ENCODE results near the gene KLF2. TPM values are rescaled to one million over a fixed set of nuclear protein-coding genes. Genes with fewer than 3 reads are reported as not detected.
"Not testable (repeated sequence)": the region's sequence is repeated elsewhere in the genome, so short reads cannot be mapped to it uniquely, and the experiment has no call there.

The KLF2 gene
- total RNA-seq, 3 donors from 2014 or later: 12.0 to 23.3 (median 21.8) TPM

DNA sequence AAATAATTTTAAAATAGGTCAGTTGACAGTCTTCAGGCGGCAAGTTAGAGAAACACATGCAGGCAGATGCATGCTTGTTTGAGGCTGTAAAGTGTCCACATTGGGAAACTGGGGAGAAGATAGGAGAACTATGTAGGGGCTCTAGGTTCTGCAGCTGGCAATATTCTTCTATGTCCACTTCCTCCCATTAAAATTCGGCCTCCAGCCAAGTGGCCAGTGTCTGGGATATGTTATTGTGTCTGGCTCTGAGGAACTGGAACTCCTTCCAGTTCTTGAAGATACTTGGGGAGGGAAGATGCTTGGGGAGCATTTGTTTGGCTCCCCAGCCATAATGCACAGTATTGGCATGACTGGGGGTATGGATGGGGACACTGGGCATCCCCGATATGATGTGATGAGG, 20.9 kb upstream of the KLF2 start:
- Histone ChIP-seq H3K27me3 (no peaks in the 10 kb centered on the region), H3K4me1 (no peaks in the 10 kb centered on the region), H3K9me3 (no peaks in the 10 kb centered on the region), H3K27ac (no peak overlapping the region), H3K36me3 (no peaks in the 10 kb centered on the region), H3K4me3 (no peak overlapping the region)
- TF ChIP-seq POLR2AphosphoS5 (IDR thresholded peaks at IDR 0.05) (no peak), POLR2A (IDR thresholded peaks at IDR 0.05) (no peak)
- TF ChIP-seq, protein P1, sequence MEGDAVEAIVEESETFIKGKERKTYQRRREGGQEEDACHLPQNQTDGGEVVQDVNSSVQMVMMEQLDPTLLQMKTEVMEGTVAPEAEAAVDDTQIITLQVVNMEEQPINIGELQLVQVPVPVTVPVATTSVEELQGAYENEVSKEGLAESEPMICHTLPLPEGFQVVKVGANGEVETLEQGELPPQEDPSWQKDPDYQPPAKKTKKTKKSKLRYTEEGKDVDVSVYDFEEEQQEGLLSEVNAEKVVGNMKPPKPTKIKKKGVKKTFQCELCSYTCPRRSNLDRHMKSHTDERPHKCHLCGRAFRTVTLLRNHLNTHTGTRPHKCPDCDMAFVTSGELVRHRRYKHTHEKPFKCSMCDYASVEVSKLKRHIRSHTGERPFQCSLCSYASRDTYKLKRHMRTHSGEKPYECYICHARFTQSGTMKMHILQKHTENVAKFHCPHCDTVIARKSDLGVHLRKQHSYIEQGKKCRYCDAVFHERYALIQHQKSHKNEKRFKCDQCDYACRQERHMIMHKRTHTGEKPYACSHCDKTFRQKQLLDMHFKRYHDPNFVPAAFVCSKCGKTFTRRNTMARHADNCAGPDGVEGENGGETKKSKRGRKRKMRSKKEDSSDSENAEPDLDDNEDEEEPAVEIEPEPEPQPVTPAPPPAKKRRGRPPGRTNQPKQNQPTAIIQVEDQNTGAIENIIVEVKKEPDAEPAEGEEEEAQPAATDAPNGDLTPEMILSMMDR (IDR thresholded peaks at IDR 0.05): no peak
- intact Hi-C loops (cut with DNase I; ENCODE audit: low total_unique reads): no loop called here
- no peak for DNase-seq (ENCODE audit: low spot score in 2 of 2)

DNA sequence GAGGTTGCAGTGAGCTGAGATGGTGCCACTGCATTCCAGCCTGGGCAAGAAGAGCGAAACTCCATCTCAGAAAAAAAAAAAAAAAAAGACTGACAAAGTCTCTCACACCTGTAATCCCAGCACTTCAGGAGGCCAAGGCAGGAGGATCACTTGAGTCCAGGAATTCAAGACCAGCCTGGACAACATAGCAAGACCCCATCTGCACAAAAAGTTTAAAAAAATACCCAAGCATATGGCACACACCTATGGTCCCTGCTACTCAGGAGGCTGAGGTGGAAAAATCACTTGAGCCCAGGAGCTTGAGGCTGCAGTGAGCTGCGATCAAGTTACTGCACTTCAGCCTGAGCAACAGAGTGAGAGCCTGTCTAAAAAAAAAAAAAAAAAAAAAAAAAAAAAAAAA, 20.1 kb upstream of the KLF2 start:
- H3K27me3 ChIP-seq; DNase-seq (ENCODE audit: low spot score in 2 of 2); H3K4me3 ChIP-seq; H3K27ac ChIP-seq; H3K9me3 ChIP-seq; H3K4me1 ChIP-seq; intact Hi-C loops (cut with DNase I; ENCODE audit: low total_unique reads); H3K36me3 ChIP-seq: not testable (repeated sequence)

DNA sequence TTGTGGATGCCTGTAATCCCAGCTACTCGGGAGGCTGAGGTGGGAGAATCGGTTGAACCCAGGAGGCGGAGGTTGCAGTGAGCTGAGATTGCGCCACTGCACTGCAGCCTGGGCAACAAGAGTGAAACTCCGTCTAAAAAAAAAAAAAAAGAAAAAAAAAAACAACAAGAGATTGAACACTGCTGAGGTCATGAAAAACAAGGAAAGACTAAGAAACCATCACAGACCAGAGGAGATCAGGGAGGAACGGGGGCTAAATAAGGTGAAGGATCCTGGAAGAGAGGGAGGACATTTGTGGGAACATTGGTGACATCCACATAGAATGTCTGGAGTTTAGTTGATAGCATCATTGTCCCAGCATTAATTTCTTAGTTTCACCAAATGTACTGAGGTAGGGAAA, 19.6 kb upstream of the KLF2 start:
- H3K36me3 ChIP-seq: not testable (repeated sequence)

DNA sequence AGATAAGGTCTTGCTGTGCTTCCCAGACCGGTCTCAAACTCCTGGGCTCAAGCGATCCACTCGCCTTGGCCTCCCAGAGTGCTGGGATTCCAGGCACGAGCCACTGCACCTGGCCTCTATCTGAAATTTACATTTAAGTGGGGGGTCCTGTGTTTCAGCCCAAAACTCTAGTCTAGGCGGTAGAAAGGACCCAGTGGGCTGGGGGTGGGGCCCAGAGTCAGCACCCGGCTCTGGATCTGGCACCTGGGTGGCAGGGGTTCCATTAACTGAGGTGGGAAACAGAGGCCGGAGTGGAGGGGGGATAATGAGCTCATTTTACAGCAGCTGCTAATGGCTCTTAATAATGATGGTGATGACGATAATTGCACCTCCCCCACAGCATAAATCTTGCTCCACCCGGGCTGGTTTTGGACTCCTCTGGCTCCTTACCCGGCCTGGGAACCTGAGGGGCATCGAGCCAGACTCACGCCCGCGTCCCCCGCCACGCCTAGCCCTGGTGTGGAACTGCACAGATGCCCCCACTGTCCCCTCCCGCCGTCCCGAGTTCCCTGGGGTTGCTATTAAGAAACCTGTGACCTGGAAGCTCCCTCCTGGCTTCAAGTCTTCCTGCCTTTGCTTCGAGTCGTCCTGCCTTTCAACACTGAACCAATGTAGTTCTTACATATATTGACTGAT, 17.8 kb upstream of the KLF2 start:
- Histone ChIP-seq H3K36me3 (no peaks in the 10 kb centered on the region), H3K4me3 (no peak overlapping the region), H3K27ac (no peak overlapping the region), H3K4me1 (no peaks in the 10 kb centered on the region), H3K9me3 (no peaks in the 10 kb centered on the region), H3K27me3 (no peaks in the 10 kb centered on the region)
- intact Hi-C loops (cut with DNase I; ENCODE audit: low total_unique reads): no loop called here
- DNase-seq (ENCODE audit: low spot score in 2 of 2): no peak
- TF ChIP-seq POLR2AphosphoS5 (IDR thresholded peaks at IDR 0.05): no peak
- TF ChIP-seq, protein P1 (IDR thresholded peaks at IDR 0.05): no peak
- TF ChIP-seq POLR2A (IDR thresholded peaks at IDR 0.05): no peak

More for the DNA sequence above, 19.6 kb upstream of the KLF2 start:
- H3K4me3 ChIP-seq; DNase-seq (ENCODE audit: low spot score in 2 of 2); intact Hi-C loops (cut with DNase I; ENCODE audit: low total_unique reads); H3K27ac ChIP-seq; H3K27me3 ChIP-seq; H3K4me1 ChIP-seq; H3K9me3 ChIP-seq: not testable (repeated sequence)

DNA sequence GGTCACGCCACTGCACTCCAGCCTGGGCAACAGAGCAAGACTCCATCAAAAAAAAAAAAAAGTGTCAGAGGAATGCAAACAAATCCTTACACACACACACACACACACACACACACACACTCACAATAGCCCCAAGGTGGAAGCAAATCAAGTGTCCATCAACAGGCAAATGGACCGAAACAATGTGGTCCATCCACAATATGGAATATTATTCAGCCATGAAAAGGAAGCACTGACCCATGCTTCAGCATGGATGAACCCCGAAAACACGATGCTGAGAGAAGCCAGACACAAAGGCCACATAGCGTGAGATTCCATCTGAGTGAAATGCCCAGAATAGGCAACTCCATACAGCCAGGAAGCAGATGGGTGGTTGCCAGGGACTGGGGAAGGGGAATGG, 16.5 kb upstream of the KLF2 start:
- DNase-seq (ENCODE audit: low spot score in 2 of 2): no peak
- TF ChIP-seq POLR2A (IDR thresholded peaks at IDR 0.05): no peak
- TF ChIP-seq, protein P1 (IDR thresholded peaks at IDR 0.05): no peak
- no peak for TF ChIP-seq POLR2AphosphoS5 (IDR thresholded peaks at IDR 0.05)
- no peaks in the 10 kb centered on the region for H3K9me3 ChIP-seq

DNA sequence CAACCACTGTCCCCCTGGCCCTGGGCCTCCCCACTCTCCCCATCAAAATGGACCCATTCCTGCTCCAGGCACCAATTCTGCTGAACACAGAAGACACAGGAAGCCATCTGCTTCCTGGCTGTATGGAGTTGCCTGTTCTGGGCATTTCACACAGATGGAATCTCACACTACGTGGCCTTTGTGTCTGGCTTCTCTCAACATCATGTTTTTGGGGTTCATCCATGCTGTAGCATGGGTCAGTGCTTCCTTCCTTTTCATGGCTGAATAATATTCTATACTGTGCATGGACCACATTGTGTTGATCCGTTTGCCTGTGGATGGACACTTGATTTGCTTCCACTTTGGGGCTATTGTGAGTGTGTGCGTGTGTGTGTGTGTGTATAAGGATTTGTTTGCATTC, 15.0 kb upstream of the KLF2 start:
- no peak for DNase-seq (ENCODE audit: low spot score in 2 of 2)
- Histone ChIP-seq H3K27ac (no peak overlapping the region), H3K36me3 (no peaks in the 10 kb centered on the region), H3K4me1 (no peaks in the 10 kb centered on the region), H3K9me3 (no peaks in the 10 kb centered on the region), H3K27me3 (no peaks in the 10 kb centered on the region), H3K4me3 (no peak overlapping the region)
- no peak for TF ChIP-seq POLR2A (IDR thresholded peaks at IDR 0.05)
- TF ChIP-seq, protein P1 (IDR thresholded peaks at IDR 0.05): no peak
- TF ChIP-seq POLR2AphosphoS5 (IDR thresholded peaks at IDR 0.05): no peak
- intact Hi-C loops (cut with DNase I; ENCODE audit: low total_unique reads): no loop called here

More for the DNA sequence above, 16.5 kb upstream of the KLF2 start:
- Histone ChIP-seq H3K27me3 (no peaks in the 10 kb centered on the region), H3K36me3 (no peaks in the 10 kb centered on the region), H3K27ac (no peak overlapping the region), H3K4me3 (no peak overlapping the region), H3K4me1 (no peaks in the 10 kb centered on the region)
- intact Hi-C loops (cut with DNase I; ENCODE audit: low total_unique reads): no loop called here
